Measurements from ENCODE around the gene GPRC5C. TPM values are rescaled to one million over a fixed set of nuclear protein-coding genes. Genes with fewer than 3 reads are reported as not detected.
A peak's percentile ranks its signal among the peaks of the same experiment; 100 is the strongest.

The GPRC5C gene
- total RNA-seq, 3 donors from 2014 or later, result 24.3 to 69.2 (median 40.3) TPM

- Histone ChIP-seq H3K4me3 (no peak overlapping the region), H3K4me1 (peaks cover 5 to 11% of the 10 kb centered on the region in 2 donors), H3K36me3 (no peaks in the 10 kb centered on the region), H3K27ac (no peak overlapping the region), H3K9me3 (no peaks in the 10 kb centered on the region), H3K27me3 (no peaks in the 10 kb centered on the region)
- no peak for TF ChIP-seq POLR2A (IDR thresholded peaks at IDR 0.05)
- peak; percentile 87 to 98 (median 98) for TF ChIP-seq CTCF (IDR thresholded peaks at IDR 0.05)
- peak in 2 of 3 donors; percentile 28 to 47 for TF ChIP-seq POLR2AphosphoS5 (IDR thresholded peaks at IDR 0.05)
- DNase-seq (ENCODE audit: low spot score in 2 of 2), result peak; percentile 63 to 77
- intact Hi-C loops (cut with DNase I; ENCODE audit: low total_unique reads), result loop anchor here (5.0 kb wide), 1 partner anchor 80 kb away; no protein-coding TSS in a partner anchor
Measured at GRCh38 chr17:74457146-74457819, 25.4 kb downstream of the GPRC5C start.

- no peaks in the 10 kb centered on the region for H3K36me3 ChIP-seq
- no peaks in the 10 kb centered on the region for H3K27me3 ChIP-seq
- H3K4me3 ChIP-seq, result no peak overlapping the region
- intact Hi-C loops (cut with DNase I; ENCODE audit: low total_unique reads), result loop anchor here (5.0 kb wide), 1 partner anchor 80 kb away; no protein-coding TSS in a partner anchor
- no peaks in the 10 kb centered on the region for H3K9me3 ChIP-seq
- H3K4me1 ChIP-seq, result peaks cover 5 to 7% of the 10 kb centered on the region in 2 donors
- TF ChIP-seq POLR2A (IDR thresholded peaks at IDR 0.05), result no peak
- TF ChIP-seq CTCF (IDR thresholded peaks at IDR 0.05), result no peak
- TF ChIP-seq POLR2AphosphoS5 (IDR thresholded peaks at IDR 0.05), result no peak
- H3K27ac ChIP-seq, result no peak overlapping the region
- DNase-seq (ENCODE audit: low spot score in 2 of 2), result no peak
Measured at GRCh38 chr17:74457820-74458166, 25.9 kb downstream of the GPRC5C start.

- intact Hi-C loops (cut with DNase I; ENCODE audit: low total_unique reads), result loop anchor here (5.0 kb wide), 1 partner anchor 82 kb away; no protein-coding TSS in a partner anchor
Measured at GRCh38 chr17:74458835-74459234, 26.9 kb downstream of the GPRC5C start.

GRCh38 chr17:74459622-74460021 is 27.7 kb downstream of the GPRC5C start:
- TF ChIP-seq CTCF (IDR thresholded peaks at IDR 0.05), result no peak
- TF ChIP-seq POLR2AphosphoS5 (IDR thresholded peaks at IDR 0.05), result no peak
- TF ChIP-seq POLR2A (IDR thresholded peaks at IDR 0.05), result no peak
- DNase-seq (ENCODE audit: low spot score in 2 of 2), result no peak
- intact Hi-C loops (cut with DNase I; ENCODE audit: low total_unique reads), result loop anchor here (5.0 kb wide), 1 partner anchor 82 kb away; no protein-coding TSS in a partner anchor

More at GRCh38 chr17:74458835-74459234, 26.9 kb downstream of the GPRC5C start:
- no peak for TF ChIP-seq POLR2A (IDR thresholded peaks at IDR 0.05)
- no peak for TF ChIP-seq CTCF (IDR thresholded peaks at IDR 0.05)
- TF ChIP-seq POLR2AphosphoS5 (IDR thresholded peaks at IDR 0.05), result no peak
- no peak overlapping the region for H3K4me3 ChIP-seq
- no peaks in the 10 kb centered on the region for H3K9me3 ChIP-seq
- no peaks in the 10 kb centered on the region for H3K27me3 ChIP-seq
- DNase-seq (ENCODE audit: low spot score in 2 of 2), result peak in 1 of 2 donors; percentile 75
- H3K27ac ChIP-seq, result no peak overlapping the region
- no peaks in the 10 kb centered on the region for H3K36me3 ChIP-seq
- H3K4me1 ChIP-seq, result peaks cover 0 to 7% of the 10 kb centered on the region in 2 donors

GRCh38 chr17:74460241-74460640 is 28.4 kb downstream of the GPRC5C start:
- H3K27me3 ChIP-seq, result no peaks in the 10 kb centered on the region
- H3K9me3 ChIP-seq, result no peaks in the 10 kb centered on the region
- H3K4me1 ChIP-seq, result no peaks in the 10 kb centered on the region
- intact Hi-C loops (cut with DNase I; ENCODE audit: low total_unique reads), result no loop called here
- TF ChIP-seq POLR2A (IDR thresholded peaks at IDR 0.05) (no peak), CTCF (IDR thresholded peaks at IDR 0.05) (no peak), POLR2AphosphoS5 (IDR thresholded peaks at IDR 0.05) (no peak)
- no peak for DNase-seq (ENCODE audit: low spot score in 2 of 2)
- H3K36me3 ChIP-seq, result no peaks in the 10 kb centered on the region
- no peak overlapping the region for H3K4me3 ChIP-seq
- H3K27ac ChIP-seq, result no peak overlapping the region

More at GRCh38 chr17:74459622-74460021, 27.7 kb downstream of the GPRC5C start:
- Histone ChIP-seq H3K4me3 (no peak overlapping the region), H3K9me3 (no peaks in the 10 kb centered on the region), H3K4me1 (peaks cover 0 to 4% of the 10 kb centered on the region in 2 donors), H3K27me3 (no peaks in the 10 kb centered on the region), H3K27ac (no peak overlapping the region), H3K36me3 (no peaks in the 10 kb centered on the region)
